Hematopoietic multipotent progenitor cell treated with erythropoietin and hydrocortisone succinate and interleukin-3 and kit ligand, for 6 days (in vitro differentiated cells): ENCODE data around the gene GPR45.
A peak's percentile ranks its signal among the peaks of the same experiment; 100 is the strongest.

ENCODE experiments used
- DNase-seq: peaks from one replicate; pipeline ENCODE4 v3.0.0-alpha.2; 2015

The GPR45 gene

DNA sequence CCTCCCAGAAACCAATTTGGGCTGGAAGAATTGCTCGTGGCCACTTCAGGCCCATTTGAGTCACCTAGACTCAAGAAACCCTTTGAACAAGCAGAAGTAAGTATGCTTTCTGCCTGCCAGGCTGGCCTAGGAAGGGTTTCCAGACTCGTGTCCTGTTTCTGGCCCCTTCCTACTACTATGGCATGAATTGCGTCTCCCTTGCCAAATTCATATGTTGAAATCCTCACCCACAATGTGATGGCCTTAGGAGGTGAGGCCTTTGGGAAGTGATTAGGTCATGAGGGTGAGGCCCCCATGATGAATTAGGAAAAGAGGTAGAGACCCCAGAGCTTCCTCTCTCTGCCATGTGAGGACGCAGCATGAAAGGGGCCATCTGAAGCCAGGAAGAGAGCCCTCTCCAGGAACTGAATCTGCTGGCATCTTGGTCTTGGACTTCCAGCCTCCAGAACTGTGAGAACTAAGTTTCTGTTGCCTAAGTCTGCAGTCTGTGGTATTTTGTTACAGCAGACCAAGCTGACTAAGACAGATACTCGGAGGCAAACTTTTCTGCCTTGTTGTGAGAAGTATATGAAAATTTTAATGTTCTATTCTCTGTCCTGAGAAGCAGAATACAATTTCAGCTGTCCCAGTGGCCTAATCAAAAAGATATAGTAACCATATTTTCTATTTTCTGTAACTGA lies 13.1 kb downstream of the GPR45 start:
- no peak for DNase-seq

DNA sequence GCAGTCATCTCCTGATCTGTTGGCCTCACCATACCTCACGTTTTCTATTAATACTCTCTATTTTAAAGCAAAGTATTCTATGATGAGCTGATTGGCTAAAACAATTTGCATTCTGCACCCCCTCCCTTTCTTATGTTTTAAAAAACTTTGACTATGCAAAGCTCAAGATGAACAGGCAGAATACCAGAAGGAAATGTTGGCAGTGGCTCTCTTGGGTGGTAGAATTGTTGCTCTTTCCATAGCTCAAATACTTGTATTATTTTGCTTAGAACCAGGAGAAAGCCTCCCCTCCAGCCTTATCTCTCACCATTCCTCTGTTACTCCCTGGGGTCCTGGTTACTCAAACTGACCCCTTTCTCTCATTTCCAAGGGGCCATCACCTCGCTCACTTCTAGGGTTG lies 14.4 kb downstream of the GPR45 start:
- DNase-seq, result no peak

DNA sequence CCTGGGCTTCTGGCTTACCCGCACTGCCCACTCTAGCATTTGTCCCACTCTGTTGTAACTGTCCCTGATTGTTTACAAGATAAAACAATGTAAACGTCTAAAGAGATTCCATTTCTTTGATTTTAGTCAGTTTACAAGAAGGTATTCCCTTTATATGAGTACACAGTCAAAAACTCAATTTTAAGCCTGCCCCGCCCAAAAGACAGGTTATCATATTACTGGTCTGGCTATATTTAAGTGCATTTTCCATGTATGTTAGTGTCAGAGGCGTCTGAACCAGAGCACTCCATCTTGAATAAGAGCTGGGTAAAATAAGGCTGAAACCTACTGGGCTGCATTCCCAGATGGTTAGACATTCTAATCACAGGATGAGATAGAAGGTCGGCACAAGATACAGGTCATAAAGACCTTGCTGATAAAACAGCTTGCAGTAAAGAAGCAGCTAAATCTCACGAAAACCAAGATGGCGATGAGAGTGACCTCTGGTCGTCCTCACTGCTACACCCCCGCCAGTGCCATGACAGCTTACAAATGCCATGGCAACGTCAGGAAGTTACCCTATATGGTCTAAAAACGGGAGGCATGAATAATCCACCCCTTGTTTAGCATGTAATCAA lies 15.0 kb downstream of the GPR45 start:
- DNase-seq, result no peak

DNA sequence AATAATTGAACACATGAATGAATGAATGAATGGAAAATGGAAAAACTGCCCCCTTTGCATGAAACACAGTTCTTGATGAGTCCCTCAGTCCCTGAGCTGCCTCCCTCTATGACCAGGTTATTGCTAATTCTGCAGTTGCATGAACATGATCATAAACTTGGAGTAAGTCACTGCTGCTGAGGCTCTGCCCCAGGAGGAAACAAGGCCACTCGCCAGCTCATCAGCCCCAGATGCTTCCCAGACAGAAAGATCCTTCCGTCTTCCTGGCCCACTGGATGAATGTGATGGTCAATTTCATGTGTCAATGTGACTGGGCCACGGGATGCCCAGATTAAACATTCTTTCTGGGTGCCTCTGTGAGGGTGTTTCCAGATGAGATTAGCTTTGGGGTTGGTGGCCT lies 16.4 kb downstream of the GPR45 start:
- no peak for DNase-seq

DNA sequence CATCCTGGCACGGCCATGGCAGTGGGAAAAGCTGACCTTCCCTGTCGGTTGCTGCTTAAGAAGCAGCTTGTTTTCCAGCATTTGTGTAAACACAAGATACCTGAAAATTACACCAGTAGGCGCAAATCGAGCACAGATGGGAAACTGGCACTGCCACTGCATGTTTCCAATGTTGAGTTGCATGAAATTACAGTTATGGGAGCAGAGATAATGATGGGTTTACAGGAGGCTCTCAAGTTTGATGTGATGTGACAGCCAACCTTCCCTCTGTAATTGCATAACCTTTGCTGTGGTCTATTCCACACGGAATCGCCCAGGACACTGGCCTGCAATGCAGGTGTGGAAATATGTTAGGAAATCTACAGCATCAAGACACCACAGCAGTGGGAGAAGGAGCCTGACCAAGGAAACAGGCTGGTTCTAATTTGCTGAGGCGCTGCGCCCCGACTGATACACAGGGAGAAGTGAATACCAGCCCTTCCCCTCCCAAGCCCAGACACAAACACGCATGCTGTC lies 17.4 kb downstream of the GPR45 start:
- DNase-seq, result no peak

DNA sequence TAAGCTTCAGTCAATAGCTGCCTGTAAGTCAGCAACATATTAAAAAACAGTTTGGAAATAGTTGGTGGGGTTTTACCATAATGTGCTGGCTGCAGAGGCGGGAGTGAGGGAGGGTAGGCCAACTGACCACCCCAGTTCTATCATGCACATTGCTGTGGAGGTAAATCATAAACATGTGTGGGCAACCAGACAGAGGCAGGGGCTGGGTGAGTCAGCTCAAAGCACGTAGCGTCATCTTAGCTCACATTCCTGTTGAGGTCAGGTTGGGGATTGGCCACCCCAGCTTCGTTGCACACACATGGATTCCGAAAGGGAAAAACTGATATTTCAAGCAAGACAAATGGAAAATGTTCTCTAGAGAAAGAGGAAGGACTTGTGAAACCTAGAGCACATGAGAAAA lies 19.5 kb downstream of the GPR45 start:
- no peak for DNase-seq

DNA sequence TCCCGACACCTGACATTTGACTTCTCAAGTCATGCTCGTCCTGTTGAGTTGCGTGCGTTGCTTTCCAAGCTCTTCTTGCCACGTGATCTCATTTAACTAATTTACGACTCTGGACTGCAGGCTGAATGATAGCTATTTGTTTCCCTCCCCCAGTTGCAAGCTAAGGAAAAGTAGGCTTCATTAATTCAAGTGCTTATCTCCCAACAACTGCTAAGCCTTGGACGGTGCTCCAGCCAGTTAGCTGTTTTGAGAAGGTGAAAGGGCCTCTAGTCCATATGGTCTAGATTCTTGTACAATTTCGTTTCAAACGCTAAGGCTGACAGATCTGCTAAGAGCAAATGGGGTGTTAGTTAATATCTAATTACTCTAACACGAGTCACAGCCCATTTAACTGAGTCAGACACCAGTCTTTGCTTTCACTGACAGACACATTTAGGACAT lies 21.1 kb downstream of the GPR45 start:
- no peak for DNase-seq

DNA sequence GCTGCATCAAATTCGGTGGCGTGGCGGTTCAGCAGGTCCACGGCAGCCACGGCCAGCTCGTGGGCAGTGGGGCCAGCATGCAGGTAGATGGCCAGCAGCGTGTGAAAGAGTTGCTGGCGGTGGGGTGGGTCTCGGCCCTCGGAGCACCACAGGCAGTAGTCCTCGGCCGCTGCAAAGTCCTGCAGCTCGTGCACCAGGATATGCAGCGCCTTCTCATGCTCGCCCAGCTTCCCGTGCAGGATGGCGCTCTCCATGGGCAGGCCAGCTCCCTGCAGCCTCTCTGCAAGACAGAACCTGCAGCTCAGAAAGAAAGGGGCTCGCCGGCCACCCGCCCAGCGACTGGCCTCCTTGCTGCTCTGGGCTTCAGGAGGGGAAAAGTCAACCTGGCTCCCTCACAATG lies 27.9 kb downstream of the GPR45 start:
- DNase-seq, result no peak

DNA sequence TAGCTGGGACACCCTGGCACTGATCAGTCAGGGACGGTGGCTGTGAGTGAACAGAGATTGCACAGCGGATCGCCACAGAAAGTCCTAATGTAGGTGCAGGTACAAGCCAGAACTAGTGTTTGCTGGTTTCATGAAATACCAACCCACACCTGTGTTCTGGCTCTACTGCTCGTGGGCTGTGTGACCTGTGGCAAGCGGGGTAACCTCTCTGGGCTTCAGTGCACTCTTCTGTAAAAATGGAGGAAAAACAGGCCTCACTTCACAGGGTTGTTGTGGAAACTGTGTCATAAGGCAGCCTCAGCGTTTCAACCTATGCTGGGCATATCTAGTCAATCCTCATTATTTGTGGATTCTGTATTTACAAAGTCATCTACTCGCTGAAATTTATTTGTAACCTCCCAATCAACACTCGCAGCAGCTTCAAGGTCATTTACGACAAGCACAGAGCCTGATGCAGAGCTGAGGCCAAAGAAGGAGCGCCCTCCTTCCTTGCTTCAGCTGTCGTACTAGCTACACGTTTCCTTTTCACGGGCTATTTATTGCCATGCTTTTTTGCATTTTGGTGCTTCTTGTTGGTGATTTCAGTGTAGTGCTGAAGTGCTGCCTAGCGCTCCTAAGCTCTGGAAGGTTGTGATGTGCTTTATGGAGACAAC lies 30.0 kb downstream of the GPR45 start:
- no peak for DNase-seq

DNA sequence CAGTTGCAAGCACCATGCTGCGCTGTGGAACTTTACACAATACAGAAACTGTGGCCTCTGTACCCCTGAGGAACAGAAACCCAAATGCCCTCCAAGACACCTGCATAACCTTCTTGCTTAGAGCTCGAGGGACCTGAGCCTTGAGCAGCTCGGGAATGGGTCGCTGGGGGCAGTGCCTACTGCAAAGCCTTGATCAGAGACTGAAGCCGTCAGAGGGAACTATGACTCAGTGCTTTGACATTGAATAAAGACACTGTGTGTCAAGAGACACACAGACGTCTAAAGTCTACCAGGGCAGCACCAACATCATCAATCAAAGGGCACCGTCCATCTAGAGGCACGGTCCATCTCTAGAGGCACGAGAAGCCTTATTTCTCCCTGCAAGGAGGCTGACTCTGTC lies 30.6 kb downstream of the GPR45 start:
- no peak for DNase-seq

DNA sequence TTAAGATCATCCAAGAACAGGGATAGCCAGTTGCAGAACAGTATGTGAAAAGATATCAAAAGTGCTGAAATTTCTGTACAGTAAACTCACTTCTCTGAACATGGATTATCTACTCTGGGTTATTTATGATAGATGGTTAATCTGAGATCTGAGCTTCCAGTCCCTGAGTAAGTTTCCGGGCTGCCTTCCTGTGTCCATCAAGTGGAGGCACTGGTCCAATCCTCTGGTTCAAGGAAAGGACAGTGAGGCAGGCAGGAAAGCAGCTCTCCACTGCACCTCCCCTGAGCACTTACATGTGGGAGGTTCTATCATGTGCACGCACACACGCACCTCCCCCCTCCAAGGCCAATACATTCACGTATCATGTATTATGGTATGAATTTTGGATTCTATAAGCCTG lies 32.5 kb downstream of the GPR45 start:
- no peak for DNase-seq

DNA sequence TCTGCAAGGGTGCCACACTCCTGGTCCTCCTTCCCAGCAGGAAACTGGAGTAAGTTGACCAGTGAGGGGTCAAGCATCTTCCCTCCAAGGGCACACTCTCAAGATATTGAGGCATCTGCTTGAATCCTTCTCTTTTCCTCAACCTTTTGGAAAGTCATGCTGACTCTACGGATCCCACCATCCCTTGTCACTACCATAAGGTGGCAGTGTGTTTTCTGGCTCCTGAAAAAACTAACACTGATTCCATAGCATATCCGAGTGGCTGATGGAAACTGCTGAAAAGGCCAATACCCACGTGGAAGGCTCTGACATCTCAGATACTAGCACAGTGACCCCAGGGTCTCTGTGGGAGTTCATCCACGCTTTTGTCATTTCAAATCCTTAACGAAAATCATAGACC lies 37.1 kb downstream of the GPR45 start:
- no peak for DNase-seq

DNA sequence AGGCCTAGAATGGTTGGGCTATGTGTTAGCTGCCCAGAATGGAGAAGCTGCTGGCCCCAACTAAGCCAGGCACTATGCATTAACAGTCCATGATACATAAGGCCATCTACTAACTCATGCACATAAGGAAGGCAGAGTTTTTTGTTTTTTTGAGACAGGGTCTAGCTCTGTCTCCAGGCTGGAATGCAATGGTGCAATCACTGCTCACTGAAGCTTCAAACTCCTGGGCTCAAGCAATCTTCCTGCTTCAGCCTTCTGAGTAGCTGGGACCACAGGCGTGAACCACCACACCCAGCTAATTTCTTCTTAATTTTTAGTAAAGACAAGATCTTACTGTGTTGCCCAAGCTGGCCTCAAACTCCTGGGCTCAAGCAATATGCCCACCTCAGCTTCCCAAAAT lies 37.6 kb downstream of the GPR45 start:
- no peak for DNase-seq

DNA sequence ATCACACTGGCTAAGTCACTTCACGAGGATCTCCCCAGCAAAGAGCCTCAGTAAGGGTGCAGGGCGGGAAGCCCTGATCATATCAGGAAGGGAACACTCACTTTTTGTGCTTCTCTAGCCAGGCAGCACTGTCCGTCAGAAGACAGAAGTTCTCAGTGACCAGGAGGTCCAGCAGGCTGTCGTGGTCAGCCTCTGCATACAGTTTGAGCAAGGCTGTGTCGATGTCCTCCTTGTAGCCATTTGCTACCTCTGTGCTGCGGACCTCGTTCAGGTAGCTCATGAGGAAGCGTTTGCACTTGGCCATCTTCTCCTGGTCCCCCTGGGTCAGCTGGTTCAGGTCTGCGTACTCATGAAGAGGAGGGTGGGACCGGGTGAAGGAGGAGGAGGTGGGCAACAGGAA lies 38.7 kb downstream of the GPR45 start:
- no peak for DNase-seq

DNA sequence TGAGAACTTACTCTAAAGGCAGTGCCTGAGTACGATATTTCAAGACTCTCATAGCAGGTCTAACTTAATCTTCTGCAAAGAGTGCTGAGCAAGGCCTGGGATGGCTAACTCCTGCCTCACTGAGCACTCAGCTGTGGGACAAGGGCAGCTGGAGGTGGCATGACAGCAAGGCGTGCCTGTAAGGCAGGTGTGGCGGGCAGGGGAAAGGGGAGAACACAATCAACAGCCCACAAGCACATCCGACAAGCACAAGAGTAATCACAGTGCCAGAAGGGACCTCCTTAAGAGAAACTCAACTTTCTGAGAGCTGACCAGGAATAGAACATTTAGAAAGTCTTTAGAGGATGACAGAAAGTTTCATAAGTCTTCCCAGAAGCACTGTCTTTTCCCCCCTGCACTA lies 42.0 kb downstream of the GPR45 start:
- no peak for DNase-seq

DNA sequence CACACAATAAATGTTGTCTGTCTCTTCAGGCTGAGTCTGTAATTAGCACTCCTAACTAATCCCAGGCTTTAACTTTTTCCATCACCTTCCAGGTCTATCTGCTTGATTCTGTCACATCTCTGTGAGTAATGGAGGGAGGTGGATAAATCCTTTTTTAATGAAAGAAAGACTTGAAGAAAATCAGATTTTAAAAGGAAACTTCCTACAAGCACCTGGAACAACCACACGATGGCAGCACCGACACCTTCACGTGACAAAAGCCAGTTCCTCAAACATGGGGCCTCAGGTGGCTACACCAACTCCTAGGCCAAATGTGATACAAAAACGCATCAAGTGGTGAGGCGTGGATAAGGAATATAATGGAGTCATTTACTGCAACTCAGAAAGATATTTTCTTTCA lies 46.1 kb downstream of the GPR45 start:
- peak; percentile 82 for DNase-seq

DNA sequence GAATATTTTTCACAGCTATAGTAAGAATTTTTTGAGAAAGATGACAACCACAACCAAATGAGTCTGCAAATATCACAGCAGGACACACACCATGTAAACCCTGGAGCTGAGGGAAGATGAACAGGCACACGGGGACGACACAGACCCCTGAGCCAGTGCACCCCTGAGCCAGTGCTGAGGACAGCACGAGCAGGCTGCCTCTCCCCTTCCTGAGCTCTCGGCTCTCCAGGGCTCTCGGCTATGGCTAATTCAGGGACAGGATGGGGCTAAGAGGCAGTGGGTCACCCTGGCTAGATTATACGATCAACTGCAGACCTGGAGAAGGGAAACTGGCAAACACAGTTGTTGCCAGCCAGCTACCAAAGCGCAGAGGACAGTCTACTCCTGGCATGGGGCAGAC lies 46.6 kb downstream of the GPR45 start:
- no peak for DNase-seq

DNA sequence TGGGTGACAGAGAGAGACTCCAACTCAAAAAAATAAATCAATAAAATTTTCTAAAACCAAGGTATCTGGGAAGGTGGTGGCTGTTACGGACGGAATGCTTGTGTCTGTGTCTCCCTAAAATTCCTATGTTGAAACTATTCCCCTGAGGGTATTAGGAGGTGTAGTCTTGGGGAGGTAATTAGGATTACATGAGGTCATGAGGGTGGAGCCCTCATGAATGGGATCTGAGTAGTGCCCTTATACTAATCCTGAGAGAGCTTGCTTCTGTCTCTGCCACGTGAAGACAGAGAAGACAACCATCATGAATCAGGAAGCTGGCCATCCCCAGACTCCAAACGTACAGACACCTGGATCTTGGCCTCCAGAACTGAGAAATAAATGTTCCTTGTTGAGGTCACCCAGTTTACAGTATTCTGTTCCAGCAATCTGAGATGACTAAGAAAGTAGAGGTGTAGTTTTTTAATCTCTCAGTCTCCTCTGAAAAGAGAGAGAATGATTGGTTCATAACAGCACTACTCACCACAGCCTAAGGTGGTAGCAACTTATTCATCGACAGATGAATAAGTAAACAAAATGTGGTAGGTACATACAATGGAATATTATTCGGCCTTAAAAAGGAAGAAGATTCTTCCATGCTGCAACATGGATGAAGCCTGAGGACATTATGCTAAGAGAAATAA lies 49.6 kb downstream of the GPR45 start:
- no peak for DNase-seq

DNA sequence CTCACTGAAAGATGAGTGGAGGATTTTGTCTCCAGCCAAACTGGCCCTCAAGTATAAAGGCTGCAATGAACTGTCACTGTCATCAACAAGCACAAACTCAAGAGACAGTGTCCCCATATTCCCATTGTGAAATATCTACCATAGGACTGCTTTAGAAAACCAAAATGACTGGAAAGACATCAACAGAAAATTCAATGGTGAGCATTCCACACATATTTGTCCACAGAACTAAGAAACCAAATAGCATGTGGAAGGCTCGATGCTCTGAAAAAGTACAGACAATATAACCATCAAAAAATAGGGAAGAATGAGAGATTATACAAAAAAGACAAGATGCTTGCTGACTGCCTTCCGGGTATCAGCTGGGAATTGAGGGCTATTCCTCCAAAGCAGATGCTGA lies 50.4 kb downstream of the GPR45 start:
- DNase-seq, result no peak
